ENCODE measurements around the gene LINC00305.

- TF ChIP-seq CTCF (IDR thresholded peaks at IDR 0.05; ENCODE audit: poor library complexity, severe bottlenecking) (no peak), SMC3 (conservative IDR thresholded peaks at IDR 0.05; ENCODE audit: poor library complexity) (no peak)
Measured at GRCh38 chr18:64031411-64031810, 117.5 kb downstream of the LINC00305 start.
